ENCODE measurements around the gene YIPF5.

DNA sequence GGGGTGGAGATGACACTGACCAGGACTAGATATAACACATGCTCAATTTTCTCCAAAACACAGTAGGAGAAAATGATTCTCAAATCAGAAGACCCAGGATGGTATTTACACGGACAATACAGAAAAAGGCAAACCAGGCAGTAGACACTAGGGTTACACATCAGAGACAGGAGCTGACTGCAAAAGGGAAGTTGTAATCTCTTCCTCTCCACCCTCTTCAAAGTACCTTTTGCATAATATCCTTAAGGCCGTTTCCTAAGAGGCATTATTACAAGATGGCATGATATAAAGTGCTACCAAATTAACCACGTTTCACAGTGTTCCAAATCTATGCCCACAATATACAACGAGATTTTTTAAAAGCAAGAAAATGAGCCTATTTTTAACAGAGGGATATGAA is 39.2 kb downstream of the YIPF5 start:
- TF ChIP-seq CTCF (IDR thresholded peaks at IDR 0.05) (no peak), POLR2A (IDR thresholded peaks at IDR 0.05) (no peak)

All from ovary (tissue), 3 donors.